HUES64 (cell line): Measurements from ENCODE around the gene RAI1.

Experiments
- H3K27ac ChIP-seq: 2 replicates; pipeline ENCODE4 v1.7.0; 2013; ENCODE audit warnings: low read depth, low read length, inconsistent platforms
- H3K27me3 ChIP-seq: 2 replicates; pipeline ENCODE4 v1.6.1; 2013; ENCODE audit warnings: mild to moderate bottlenecking, low read length; ENCODE audit not compliant: insufficient read depth
- H3K36me3 ChIP-seq: 2 replicates; pipeline ENCODE4 v1.6.1; 2013; ENCODE audit warnings: mild to moderate bottlenecking, low read length; ENCODE audit not compliant: insufficient read depth
- H3K4me1 ChIP-seq: 2 replicates; pipeline ENCODE4 v1.6.1; 2013; ENCODE audit warnings: mild to moderate bottlenecking, low read length, moderate library complexity; ENCODE audit not compliant: insufficient read depth
- H3K4me3 ChIP-seq: 2 replicates; pipeline ENCODE4 v1.5.1; 2013; ENCODE audit warnings: mild to moderate bottlenecking, low read length, moderate library complexity
- H3K9ac ChIP-seq: 2 replicates; pipeline ENCODE4 v1.6.1; 2013; ENCODE audit warnings: mild to moderate bottlenecking, low read depth, low read length
- H3K9me3 ChIP-seq: 2 replicates; pipeline ENCODE4 v1.6.1; 2013; ENCODE audit warnings: low read depth, low read length; ENCODE audit not compliant: insufficient read depth
- WGBS: fragments of 150-250, 120-280 bp; methylation state at CpG from one replicate; pipeline ENCODE4 v1.1.7; 2013; ENCODE audit warnings: missing lambda C conversion rate; 5-methylcytosine and 5-hydroxymethylcytosine counted together

Gene RAI1

GRCh38 chr17:17789410-17789809, 108.2 kb downstream of the RAI1 start:
- no peak overlapping the region for H3K4me3 ChIP-seq
- peaks cover 45% of the 10 kb centered on the region for H3K4me1 ChIP-seq
- 93% methylated on average over 6 of the region's 6 CpGs for WGBS
- no peak overlapping the region for H3K9ac ChIP-seq
- no peaks in the 10 kb centered on the region for H3K9me3 ChIP-seq
- H3K27ac ChIP-seq = no peak overlapping the region
- peaks cover 47% of the 10 kb centered on the region for H3K27me3 ChIP-seq
- H3K36me3 ChIP-seq = no peaks in the 10 kb centered on the region; the same call in 1 of the 2 replicates

- Histone ChIP-seq H3K27me3 (peaks cover 41% of the 10 kb centered on the region), H3K36me3 (no peaks in the 10 kb centered on the region; the same call in 1 of the 2 replicates), H3K9ac (no peak overlapping the region), H3K4me3 (no peak overlapping the region), H3K4me1 (peaks cover 39% of the 10 kb centered on the region), H3K27ac (no peak overlapping the region), H3K9me3 (no peaks in the 10 kb centered on the region)
- 83% methylated on average over 9 of the region's 12 CpGs for WGBS
These were observed 108.8 kb downstream of the RAI1 start for GRCh38 chr17:17789828-17790636.

- WGBS = 83% methylated on average over 26 of the region's 26 CpGs
- Histone ChIP-seq H3K9me3 (no peaks in the 10 kb centered on the region), H3K36me3 (no peaks in the 10 kb centered on the region; the same call in 1 of the 2 replicates), H3K27ac (no peak overlapping the region), H3K4me1 (peaks cover 32% of the 10 kb centered on the region), H3K4me3 (no peak overlapping the region), H3K27me3 (peaks cover 32% of the 10 kb centered on the region), H3K9ac (no peak overlapping the region)
These were observed 109.6 kb downstream of the RAI1 start for GRCh38 chr17:17790637-17791464.

- Histone ChIP-seq H3K27ac (no peak overlapping the region), H3K4me3 (no peak overlapping the region), H3K9me3 (no peaks in the 10 kb centered on the region), H3K9ac (no peak overlapping the region), H3K27me3 (peaks cover 28% of the 10 kb centered on the region), H3K4me1 (peaks cover 30% of the 10 kb centered on the region), H3K36me3 (no peaks in the 10 kb centered on the region; the same call in 1 of the 2 replicates)
- WGBS = 48% methylated on average over 18 of the region's 18 CpGs
These were observed 110.8 kb downstream of the RAI1 start for GRCh38 chr17:17792037-17792550.

GRCh38 chr17:17792551-17793377, 111.5 kb downstream of the RAI1 start:
- Histone ChIP-seq H3K9me3 (no peaks in the 10 kb centered on the region), H3K9ac (no peak overlapping the region), H3K4me3 (no peak overlapping the region), H3K36me3 (no peaks in the 10 kb centered on the region; the same call in 1 of the 2 replicates), H3K4me1 (peaks cover 30% of the 10 kb centered on the region), H3K27ac (no peak overlapping the region), H3K27me3 (peaks cover 28% of the 10 kb centered on the region)
- WGBS = 15% methylated on average over 38 of the region's 38 CpGs

- WGBS = 91% methylated on average over 30 of the region's 30 CpGs
- Histone ChIP-seq H3K27me3 (peaks cover 28% of the 10 kb centered on the region), H3K9ac (no peak overlapping the region), H3K36me3 (no peaks in the 10 kb centered on the region; the same call in 1 of the 2 replicates), H3K27ac (no peak overlapping the region), H3K4me1 (peaks cover 30% of the 10 kb centered on the region), H3K9me3 (no peaks in the 10 kb centered on the region), H3K4me3 (no peak overlapping the region)
These were observed 112.3 kb downstream of the RAI1 start for GRCh38 chr17:17793378-17794214.

- Histone ChIP-seq H3K4me1 (peaks cover 31% of the 10 kb centered on the region), H3K36me3 (no peaks in the 10 kb centered on the region; the same call in 1 of the 2 replicates), H3K27ac (no peak overlapping the region), H3K27me3 (peaks cover 28% of the 10 kb centered on the region), H3K9me3 (no peaks in the 10 kb centered on the region), H3K9ac (no peak overlapping the region), H3K4me3 (no peak overlapping the region)
- WGBS = 94% methylated on average over 31 of the region's 31 CpGs
These were observed 113.1 kb downstream of the RAI1 start for GRCh38 chr17:17794382-17794781.

- Histone ChIP-seq H3K4me3 (no peak overlapping the region), H3K9me3 (no peaks in the 10 kb centered on the region), H3K27me3 (peaks cover 28% of the 10 kb centered on the region), H3K4me1 (peaks cover 27% of the 10 kb centered on the region), H3K36me3 (no peaks in the 10 kb centered on the region; the same call in 1 of the 2 replicates), H3K27ac (no peak overlapping the region), H3K9ac (no peak overlapping the region)
- 90% methylated on average over 12 of the region's 12 CpGs for WGBS
These were observed 114.0 kb downstream of the RAI1 start for GRCh38 chr17:17795296-17795695.

- no peaks in the 10 kb centered on the region; the same call in 1 of the 2 replicates for H3K36me3 ChIP-seq
- H3K4me3 ChIP-seq = no peak overlapping the region
- H3K27ac ChIP-seq = no peak overlapping the region
- H3K27me3 ChIP-seq = peaks cover 24% of the 10 kb centered on the region
- no peaks in the 10 kb centered on the region for H3K9me3 ChIP-seq
- H3K4me1 ChIP-seq = peaks cover 20% of the 10 kb centered on the region
- no peak overlapping the region for H3K9ac ChIP-seq
- 95% methylated on average over 40 of the region's 40 CpGs for WGBS
These were observed 114.9 kb downstream of the RAI1 start for GRCh38 chr17:17795946-17796786.
